NB4 (cell line): Measurements from ENCODE around the gene OSBPL8.

Experiments
- CTCF ChIP-seq: IDR thresholded peaks from one replicate; pipeline ENCODE4 v1.5.1; 2012; ENCODE audit warnings: low read depth, low read length
- MYC ChIP-seq: IDR thresholded peaks from 2 replicates; pipeline ENCODE4 v1.6.1; 2011; ENCODE audit warnings: low read depth, low read length
- POLR2A ChIP-seq: IDR thresholded peaks from 2 replicates; pipeline ENCODE4 v1.6.1; 2011; ENCODE audit warnings: mild to moderate bottlenecking; ENCODE audit not compliant: insufficient read length; ENCODE audit errors: extremely low read depth

GRCh38 chr12:76590131-76590530 lies 30.6 kb upstream of the OSBPL8 start:
- TF ChIP-seq CTCF (no peak), POLR2A (no peak), MYC (no peak)
